Stimulated activated CD4-positive, alpha-beta T cell treated with anti-CD3 and anti-CD28 coated beads, Interleukin-2, amount 100 ng/mL, for 48 hours (primary cell): Measurements from ENCODE around the gene MMP11.

ENCODE experiments used
- DNase-seq, 2 donors: peaks; one replicate each; pipeline ENCODE4 v3.0.0-alpha.2; 2020

MMP11 gene

GRCh38 chr22:23832226-23833016 is 59.8 kb downstream of the MMP11 start:
- no peak for DNase-seq

- no peak for DNase-seq
These were observed 60.5 kb downstream of the MMP11 start for GRCh38 chr22:23833017-23833751.
